ENCODE results near the gene CYTIP.

The CYTIP gene

DNA sequence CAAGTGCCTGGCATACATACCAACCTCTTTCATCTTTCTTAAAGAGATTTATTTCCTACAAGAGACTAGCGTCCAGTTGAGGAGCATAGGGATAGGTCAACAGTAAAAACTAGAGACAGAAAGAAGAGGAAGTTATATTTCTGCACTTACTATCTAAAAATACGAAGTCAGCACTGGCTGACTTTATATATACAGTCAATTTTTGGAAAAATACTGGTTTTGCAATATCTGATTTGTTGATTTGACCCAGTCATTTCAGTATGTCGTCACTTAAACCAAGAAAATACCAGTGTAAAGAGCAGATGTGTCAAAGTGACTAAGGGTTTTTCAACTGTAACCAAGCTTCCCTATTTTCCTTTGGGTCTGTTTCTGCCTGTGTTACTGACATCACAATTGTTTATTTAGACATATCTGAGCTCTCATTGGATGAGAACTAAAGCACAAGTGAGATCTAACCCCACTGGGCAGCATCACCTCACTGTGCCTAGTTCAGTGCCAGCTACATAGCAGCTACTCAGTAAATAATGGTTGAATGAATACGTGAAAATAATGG lies 23.0 kb downstream of the CYTIP start:
- TF ChIP-seq, protein P1, sequence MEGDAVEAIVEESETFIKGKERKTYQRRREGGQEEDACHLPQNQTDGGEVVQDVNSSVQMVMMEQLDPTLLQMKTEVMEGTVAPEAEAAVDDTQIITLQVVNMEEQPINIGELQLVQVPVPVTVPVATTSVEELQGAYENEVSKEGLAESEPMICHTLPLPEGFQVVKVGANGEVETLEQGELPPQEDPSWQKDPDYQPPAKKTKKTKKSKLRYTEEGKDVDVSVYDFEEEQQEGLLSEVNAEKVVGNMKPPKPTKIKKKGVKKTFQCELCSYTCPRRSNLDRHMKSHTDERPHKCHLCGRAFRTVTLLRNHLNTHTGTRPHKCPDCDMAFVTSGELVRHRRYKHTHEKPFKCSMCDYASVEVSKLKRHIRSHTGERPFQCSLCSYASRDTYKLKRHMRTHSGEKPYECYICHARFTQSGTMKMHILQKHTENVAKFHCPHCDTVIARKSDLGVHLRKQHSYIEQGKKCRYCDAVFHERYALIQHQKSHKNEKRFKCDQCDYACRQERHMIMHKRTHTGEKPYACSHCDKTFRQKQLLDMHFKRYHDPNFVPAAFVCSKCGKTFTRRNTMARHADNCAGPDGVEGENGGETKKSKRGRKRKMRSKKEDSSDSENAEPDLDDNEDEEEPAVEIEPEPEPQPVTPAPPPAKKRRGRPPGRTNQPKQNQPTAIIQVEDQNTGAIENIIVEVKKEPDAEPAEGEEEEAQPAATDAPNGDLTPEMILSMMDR (IDR thresholded peaks at IDR 0.05): no peak

DNA sequence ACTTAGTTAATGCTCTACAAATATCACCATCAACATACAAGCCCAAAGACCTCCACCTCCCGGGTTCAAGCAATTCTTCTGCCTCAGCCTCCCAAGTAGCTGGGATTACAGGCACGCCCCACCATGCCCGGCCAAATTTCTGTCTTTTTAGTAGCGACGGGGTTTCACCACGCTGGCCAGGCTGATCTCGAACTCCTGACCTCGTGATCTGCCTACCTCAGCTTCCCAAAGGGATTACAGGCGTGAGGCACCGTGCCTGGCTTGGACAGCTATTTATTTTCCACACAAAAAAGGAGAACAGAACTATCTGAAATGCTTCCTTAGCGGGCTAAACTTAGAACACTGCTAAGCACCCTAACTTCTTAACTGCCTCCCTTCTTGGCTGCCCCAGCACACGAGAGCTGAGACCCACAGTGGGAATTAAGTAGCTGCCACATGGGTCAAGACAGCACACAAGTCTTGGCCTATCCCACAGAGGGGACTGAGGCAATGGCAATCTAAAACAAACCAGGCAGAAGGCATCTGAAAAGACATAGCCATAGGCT lies 24.8 kb downstream of the CYTIP start:
- TF ChIP-seq, protein P1 (IDR thresholded peaks at IDR 0.05): no peak

DNA sequence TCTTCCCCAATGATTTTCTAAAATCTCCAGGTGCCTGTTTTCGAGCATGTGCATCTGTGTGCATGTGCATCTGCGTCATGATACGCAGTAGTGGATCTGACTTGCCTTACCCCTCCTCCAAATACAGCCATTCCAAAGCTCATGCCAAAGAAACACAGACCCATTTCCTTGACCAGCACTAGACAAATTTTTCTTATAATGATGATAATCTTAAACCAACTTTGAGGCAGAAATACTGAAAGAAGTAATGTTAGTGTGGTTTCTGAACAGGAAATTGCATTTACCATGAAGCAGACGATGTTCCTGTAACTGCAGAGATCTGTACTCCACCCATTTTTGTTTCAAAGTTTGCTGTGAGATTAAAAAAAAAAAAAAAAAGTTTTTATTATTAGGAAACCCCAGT lies 25.6 kb downstream of the CYTIP start:
- TF ChIP-seq, protein P1 (IDR thresholded peaks at IDR 0.05): no peak

DNA sequence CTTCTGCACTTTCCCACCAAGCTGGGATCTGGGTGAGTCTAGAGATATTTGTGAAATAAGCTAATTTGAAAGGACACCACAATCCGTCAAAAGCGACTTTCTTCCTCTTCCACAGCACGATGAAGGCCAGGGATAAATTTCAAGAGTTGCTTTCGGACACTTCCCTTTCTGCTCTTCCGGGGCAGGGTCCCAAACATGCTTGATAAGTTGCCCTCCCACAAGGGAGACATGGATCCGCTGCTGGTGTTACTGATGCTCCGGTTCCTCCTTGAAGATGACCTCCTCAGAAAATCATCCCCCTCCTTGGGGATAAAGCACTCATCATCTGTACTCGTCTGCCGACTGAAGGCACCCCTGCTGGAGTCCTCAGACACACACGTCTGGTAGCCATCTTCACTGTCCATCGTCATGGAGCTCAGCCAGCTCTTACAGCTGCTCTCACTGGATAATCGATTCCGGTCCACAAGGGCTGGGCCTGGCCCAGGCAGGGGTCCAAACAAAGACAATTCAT lies 28.2 kb downstream of the CYTIP start:
- TF ChIP-seq, protein P1 (IDR thresholded peaks at IDR 0.05): no peak

DNA sequence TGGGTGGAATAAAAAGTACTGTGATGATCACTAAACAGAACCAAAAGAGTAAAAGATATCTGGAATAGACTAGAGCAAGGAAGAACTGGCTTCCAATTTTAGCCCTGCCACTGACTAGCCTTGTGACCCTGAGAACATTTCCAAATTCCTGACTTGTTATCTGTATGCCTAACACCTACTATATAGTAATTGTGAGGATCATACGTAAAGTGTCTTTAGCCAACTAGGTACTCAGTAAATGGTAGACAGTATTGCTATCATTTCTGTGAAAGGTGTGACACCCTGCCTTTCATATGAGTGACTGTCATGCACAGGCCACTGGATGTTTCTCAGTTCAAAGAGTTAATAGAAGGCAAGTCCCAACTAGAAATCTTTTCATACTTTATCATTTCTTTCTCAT lies 29.8 kb downstream of the CYTIP start:
- TF ChIP-seq, protein P1 (IDR thresholded peaks at IDR 0.05): no peak

DNA sequence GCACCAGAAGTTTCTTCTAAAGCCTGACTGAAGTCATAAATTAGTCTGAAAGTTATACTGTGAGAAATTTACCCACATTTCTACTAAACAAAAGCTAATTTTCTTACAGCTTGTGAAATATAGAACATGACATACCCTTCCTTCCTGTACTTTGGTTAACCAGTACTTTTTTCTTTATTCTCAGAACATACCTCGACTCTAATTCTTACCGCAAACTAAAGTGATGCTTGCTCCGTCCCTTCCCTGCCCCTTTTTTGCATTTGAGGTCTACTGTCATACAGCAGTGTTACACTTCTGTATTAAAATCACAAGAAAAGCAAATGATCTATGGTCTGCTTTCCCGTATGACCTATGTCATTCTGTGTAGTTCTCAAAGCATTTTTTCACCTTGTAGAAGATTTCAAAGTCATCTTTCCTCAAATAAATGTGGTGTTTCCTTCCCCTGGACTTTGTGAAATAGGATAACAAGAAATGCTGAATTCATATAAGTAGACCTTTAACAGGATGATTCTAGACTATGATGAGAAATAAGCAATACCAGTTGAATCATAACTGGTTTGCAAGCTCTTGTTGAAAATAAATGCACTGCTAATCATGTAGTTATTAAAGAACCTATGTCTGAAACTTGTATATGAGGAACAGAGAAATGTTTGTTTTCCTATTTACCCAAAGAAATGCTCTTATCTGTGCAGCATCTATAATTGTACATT lies 30.4 kb downstream of the CYTIP start:
- TF ChIP-seq, protein P1 (IDR thresholded peaks at IDR 0.05): no peak

DNA sequence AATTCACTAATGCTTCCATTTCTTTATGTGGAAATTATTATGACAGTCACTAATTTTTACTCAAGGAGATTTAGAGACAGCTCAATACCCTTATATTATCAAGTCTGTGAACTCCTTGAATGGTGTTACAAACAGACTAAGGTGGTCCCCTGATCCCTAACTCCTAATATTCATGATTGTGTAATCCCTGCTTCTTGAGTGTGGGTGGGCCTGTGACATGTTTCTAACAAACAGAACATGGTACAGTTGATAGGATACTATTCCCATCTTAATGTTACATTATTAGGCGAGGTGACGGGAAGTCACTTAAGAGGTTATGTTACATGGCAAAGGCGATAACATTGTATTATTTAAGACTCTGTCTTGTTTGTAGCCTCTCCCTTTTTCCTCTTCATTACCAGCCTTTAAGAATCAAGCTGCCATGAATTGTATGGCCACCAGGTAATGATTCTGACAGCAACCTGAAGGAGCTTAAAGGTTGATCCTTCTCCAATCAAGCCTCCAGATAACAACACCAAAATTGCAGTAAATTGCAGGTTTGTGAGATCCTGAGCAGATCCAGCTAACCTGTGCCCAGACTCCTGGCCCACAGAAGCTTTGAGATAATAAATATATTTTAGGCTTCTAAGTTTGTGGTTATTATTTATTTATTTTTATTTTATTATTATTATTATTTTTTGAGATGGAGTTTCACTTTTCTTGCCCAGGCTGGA lies 32.1 kb downstream of the CYTIP start:
- TF ChIP-seq, protein P1 (IDR thresholded peaks at IDR 0.05): no peak

All from LNCAP (cell line).